Skin epidermis (tissue), 12 donors: Measurements from ENCODE around the gene PCP4.

Source experiments
- H3K27ac ChIP-seq, 21 experiments: fragments of 200-600 bp; sonication (generic) in 11 of 21; one replicate each; pipeline ENCODE4 v1.5.0; 2020; ENCODE audit warnings: mild to moderate bottlenecking in 3 of 21, inconsistent platforms in 2 of 21, moderate library complexity in 2 of 21
- H3K4me3 ChIP-seq, 7 experiments: fragments of 200-600 bp; sonication (generic) in 2 of 7; one replicate each; pipeline ENCODE4 v1.5.0; 2020; ENCODE audit warnings: inconsistent platforms in 2 of 7, mild to moderate bottlenecking in 2 of 7, moderate library complexity in 1 of 7

PCP4 gene

DNA sequence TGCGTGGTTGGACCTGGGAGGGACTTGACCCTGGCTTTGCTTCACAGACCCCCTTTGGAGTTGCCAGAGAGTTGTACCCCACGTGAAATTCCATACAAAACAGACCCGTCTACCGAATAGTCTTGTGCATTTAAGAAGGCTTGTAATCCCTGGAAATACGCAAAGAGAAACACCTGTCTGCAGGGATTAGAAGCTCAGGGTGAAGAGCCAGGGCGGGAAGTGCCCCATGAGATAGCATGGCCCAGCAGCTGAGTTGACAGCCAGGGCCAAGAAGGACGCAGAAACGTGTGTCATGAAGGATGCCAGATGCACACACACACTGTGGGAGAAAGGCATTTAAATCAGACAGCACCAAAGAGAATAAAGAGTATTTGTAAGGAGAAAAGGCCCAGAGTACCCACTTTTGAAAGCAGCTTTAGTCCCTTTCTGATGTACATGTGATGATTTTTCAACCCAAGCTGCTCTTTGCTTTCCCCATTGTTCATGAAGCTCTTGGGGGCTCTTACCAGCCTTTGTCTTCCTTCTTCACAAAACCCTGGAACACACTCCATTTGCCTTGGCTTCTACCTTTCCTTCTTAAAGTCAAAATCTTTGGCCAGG, 46.6 kb downstream of the PCP4 start:
- H3K27ac ChIP-seq, result no peak overlapping the region
- H3K4me3 ChIP-seq, result no peak overlapping the region

DNA sequence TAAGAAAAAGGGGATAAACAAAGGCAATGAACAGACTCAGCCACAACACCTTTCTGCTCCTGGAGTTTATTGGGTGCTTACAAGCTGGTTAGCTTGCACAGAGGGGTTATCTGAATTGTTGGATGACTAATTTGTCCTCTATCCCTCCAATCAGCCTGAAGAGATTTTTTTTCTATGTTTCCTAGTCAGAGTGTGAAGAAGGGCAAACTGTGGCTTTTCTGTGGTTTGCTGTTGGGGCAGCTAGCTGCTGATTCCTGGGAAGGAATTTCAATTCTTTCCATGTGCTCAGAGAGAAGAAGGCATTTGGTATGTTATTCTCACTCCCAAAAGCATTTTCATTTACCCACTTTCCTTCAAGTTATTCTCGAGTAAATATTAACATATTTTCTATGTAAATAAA, 48.6 kb downstream of the PCP4 start:
- H3K4me3 ChIP-seq, result no peak overlapping the region

DNA sequence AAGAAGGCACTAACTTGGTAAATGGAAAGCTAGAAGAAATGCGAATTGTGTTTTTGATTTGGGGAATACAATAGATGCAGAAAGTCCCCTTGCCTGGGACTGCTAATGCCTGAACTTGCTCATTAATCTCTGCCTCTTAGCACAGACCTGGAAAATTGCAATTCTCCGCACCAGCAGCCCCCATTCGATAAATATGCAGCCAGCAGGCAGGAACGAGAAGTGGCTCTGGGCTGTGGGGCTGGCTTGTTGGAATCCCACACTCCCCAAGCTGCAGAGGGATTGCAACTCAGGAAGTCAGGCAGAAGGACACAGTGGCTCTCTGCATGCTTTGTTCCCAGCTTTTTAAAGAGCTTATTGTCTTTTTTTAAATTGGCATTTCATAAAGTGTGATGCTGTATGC, 51.3 kb downstream of the PCP4 start:
- H3K4me3 ChIP-seq, result no peak overlapping the region
- no peak overlapping the region for H3K27ac ChIP-seq

More for the DNA sequence above, 48.6 kb downstream of the PCP4 start:
- H3K27ac ChIP-seq, result no peak overlapping the region

DNA sequence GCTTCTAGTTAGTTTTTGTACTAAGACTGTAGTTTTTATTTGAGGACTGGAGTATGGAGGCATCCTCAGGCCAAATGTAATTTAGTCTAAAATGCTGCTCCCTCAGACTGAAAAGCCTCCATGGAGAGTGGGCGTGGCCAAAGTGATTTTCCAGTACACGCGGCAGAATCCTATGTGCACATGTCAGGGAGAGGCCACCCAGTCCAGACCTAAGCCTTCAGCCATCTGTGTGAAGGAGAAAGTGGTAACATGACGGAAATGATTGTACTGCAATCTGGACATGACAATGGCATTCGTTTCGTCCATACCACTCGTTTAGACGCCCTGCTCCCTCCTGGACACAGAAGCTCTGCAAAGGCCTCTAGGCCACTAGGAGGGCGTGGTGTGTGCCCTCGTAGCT, 56.2 kb downstream of the PCP4 start:
- H3K4me3 ChIP-seq, result no peak overlapping the region
- H3K27ac ChIP-seq, result no peak overlapping the region

DNA sequence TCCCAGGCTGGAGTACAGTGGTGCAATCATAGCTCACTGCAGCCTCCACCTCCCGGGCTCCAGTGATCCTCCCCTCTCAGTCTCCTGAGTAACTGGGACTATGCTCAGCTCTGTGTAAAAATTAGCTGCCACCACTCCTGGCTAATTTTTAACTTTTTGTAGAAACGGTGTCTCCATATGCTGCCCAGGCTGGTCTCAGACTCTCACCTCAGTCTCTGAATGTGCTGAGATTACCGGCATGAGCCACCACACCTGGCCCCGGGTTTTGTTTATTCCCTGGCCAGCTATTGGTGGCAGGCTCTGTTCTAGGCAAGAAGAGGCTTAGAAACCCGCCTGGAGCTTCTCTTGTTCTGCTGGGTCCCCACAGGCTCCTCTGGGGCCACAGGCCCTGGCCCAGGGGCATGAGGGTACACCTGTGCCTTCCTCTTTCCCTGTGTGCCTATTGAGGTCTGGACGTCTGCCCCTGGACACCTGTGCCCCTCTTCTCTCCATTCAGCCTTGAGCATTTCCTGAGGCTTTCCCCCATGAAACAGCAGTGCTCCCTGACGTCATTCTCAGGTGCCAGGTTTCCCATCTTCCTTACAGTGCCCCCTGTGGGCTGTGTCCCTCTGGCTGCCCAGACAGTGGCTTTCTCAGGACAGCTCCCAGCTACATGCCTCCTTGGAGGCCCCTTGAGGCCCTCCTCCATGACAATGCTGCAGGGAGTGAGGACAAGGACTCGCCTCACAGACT, 57.5 kb downstream of the PCP4 start:
- Histone ChIP-seq H3K27ac (no peak overlapping the region), H3K4me3 (no peak overlapping the region)

DNA sequence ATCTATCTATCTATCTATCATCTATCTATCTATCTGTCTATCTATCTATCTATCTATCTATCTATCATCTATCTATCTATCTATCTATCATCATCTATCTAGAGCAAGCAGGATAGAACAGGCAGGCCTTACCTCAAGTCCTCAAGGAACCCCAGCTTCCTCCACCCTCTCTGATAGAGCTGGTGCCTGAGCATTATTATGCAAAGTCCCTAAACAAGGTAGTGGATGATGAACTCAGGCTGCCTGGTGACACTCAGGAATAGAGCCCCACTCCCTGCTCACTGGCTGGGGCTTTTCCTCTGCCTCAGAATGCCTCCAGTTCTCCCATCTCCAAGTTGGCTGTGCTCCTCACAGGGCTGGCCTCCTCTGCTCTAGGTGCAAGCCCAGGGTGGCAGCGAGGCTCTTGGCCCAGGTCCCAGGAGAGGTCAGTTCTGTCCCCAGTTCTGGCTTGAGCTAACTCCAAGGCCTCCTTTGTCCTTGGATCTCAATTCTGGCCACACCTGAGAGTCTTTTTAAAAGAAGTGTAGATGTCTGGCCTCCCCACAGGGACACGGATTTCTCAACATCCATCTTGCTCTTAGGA, 60.2 kb downstream of the PCP4 start:
- H3K27ac ChIP-seq, result no peak overlapping the region
- H3K4me3 ChIP-seq, result no peak overlapping the region

DNA sequence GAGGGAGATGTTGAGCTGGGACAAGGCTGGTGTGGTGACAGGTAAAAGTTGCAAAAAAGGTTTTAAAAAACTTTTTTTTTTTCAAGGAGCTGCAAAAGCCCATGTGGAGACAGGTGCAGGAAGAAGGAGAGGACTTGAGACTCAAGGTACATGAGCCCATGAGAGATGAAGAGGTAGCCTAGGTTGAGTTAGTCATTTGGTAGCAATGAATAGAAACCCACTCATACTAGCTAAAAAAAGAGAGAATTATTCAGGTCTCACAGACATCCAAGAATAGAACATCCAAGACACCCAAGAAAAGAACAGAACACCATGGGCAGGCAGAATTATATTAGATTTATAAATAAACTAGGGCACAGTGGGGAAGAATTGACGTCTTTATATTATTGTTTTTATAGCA, 65.1 kb downstream of the PCP4 start:
- H3K4me3 ChIP-seq, result no peak overlapping the region

DNA sequence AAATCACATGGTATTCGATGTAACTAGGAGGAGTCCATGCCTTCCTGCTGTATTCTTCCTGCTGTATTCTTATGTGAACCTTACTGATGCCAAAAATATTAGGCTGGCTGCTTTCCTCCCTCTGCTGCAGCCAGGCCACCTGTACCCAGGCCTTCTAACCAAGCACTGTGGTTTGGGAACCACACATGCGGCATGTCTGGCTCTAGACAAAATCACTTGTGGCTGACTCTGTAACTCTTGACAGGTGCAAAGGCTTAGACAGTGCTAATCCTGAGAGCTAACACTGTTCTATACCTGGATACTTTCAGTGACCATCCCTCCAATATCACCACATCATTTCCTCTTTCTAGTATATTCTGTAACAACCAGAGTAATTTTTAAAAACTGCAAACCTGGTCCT, 67.7 kb downstream of the PCP4 start:
- H3K4me3 ChIP-seq, result no peak overlapping the region
- no peak overlapping the region for H3K27ac ChIP-seq

More for the DNA sequence above, 65.1 kb downstream of the PCP4 start:
- H3K27ac ChIP-seq, result no peak overlapping the region

DNA sequence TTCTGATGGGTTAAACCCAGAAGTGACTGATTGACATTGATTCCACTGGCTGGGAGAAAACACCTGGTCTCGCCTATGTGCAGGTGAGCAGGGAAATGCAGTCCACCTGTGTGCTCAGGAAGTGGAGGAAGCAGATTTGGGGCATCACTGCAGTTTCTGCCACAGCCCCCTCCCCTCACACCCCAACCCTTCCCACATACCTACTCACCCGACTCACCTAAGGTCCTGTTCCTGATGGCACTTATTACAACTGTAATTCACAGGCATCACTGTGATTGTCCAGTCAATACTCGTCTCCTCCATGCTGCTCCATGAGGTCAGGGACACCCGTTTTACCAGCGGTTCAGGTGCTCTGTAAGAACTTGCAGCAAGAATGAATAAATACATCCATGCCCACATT, 68.5 kb downstream of the PCP4 start:
- Histone ChIP-seq H3K27ac (no peak overlapping the region), H3K4me3 (no peak overlapping the region)

DNA sequence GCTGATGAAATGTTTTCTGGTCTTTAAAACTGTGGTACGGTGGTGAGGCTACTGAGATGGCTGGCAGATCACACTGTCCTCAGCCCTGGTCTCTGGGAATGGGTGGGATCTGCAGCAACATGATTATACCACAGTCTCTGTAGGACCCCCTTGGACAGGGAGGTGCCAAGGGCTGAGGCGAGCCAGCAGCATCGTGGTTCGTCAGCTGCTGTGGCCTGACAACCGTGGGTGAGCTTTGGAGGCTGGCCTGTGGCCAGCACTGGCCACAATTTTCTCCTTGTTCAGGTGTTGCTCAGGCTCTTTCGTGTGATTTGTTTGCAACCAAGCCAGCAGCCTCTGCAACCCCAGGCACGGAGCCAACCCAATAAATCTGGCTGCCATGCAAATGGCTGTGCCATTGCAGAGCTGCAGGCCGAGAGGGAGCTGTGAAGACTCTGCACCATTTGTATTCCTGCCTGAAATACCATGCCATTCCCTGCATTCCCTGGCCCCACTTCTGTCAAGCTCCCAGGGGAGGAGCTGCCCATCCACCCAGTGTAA, 70.9 kb downstream of the PCP4 start:
- Histone ChIP-seq H3K27ac (no peak overlapping the region), H3K4me3 (no peak overlapping the region)

DNA sequence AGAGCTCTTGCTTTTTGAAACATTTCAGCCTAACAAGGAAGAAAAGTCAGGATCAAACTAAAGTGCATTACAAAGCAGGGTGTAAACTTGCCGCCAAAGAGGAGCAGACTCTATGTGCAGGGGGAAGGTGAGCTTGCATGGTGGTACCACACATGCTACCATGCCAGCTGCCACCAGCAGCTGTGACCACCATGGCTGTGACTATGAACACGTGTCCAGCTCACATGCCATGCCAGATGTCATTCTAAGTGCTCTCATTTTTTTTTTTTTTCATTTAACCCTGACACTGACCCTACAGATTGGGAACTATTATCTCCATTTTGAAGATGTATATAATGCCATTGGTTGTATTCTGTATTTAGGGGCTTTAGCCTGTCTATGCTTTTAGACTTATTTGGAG, 79.0 kb downstream of the PCP4 start:
- no peak overlapping the region for H3K4me3 ChIP-seq
- no peak overlapping the region for H3K27ac ChIP-seq

DNA sequence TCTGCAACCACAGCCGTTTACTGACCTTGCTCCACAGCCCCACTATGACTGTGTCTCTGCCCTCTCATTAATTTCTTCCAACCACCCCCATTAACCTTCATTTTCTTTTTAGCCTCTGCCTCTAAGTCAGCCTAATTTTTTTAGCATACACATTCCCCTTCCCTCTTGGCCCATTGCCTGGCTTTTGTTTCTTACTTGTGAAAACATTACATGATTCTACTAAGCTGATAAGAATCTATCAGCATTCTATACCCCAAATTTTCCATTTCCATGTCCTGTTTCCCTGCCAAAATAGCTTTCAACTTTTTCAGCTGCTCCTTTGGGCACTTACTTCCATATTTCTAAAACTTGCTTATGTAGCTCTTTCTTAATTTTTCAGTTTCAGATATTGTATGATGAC, 79.8 kb downstream of the PCP4 start:
- H3K4me3 ChIP-seq, result no peak overlapping the region
- no peak overlapping the region for H3K27ac ChIP-seq

DNA sequence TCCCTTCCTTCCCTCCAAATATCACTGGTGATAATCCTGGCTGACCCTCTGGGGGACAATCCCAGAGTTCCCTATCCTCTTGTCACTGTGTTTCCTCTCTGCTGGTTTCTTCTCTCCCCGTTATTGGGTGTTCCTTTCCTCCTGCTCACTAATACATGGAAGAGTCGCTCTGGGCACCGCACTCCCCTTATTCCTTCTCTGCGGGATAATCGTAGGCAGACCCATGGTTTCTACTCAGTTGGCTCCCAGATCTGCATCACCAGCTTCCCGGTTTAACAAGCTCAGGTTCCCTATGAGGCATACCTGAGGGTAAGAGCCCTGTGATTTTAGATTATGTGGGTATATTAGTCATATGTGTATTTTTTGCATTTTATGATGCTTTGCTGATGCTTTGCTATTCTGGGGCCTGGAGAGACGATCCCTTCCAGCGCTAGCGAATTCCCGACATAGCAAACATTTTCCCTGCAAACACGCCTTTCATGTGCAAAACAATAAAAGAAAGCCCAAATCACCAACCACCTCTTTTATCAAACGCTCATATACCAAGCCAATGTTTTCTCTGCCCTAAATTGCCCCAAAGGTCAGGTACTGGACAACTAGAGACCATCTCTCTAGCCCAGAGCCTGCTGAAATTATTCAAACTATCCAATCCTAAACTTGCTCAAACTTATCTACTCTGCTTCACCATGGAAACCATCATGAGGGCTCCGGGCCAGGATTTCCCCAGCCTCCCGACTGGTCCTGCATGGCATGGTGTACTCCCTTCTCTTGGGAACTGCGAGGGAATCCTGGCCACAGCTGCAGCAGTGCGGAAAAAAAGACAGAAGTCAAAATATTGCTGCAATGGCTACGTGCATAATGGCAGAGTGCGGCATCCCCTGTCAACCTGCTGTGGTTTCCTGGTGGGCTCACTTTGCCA, 84.2 kb downstream of the PCP4 start:
- Histone ChIP-seq H3K4me3 (no peak overlapping the region), H3K27ac (no peak overlapping the region)

DNA sequence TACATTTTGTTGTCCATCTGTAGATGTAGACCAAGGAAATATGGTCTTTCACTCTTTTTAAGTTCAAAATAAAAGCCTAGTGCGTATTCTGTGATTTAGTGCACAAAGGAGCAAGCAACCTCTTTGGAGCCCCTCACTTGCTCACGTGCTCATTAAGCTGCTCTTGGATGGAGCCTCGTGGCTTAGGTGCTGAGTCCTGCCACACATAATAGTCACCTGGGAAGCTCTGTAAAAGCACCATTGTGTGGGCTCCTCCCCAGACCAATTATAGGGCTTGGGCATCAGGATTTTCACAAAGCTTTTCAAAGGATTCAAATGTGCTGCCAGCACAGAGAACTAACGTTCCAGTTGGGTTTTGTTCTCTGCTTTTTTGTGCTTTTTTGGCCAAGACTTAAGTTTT, 85.0 kb downstream of the PCP4 start:
- no peak overlapping the region for H3K4me3 ChIP-seq
- no peak overlapping the region for H3K27ac ChIP-seq

DNA sequence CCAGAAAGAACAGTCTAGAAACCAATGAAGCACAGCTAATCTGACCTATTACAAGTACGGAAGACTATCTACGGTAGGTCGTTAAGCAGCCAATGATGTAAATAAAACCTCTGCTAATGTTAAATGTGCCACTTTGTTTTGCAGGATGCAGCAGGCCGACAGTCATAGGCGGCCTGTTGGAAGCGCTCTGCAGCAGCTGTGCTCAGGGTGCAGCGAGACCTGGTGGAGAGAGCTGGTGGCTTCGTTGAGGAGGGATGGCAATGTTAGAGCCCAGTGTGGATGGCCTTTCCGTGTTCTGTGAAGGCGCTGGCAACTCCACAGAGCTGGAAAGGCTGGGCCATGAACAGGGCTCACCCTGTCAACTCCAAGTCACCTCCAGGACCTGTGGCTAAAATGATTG, 87.3 kb downstream of the PCP4 start:
- H3K4me3 ChIP-seq, result no peak overlapping the region

DNA sequence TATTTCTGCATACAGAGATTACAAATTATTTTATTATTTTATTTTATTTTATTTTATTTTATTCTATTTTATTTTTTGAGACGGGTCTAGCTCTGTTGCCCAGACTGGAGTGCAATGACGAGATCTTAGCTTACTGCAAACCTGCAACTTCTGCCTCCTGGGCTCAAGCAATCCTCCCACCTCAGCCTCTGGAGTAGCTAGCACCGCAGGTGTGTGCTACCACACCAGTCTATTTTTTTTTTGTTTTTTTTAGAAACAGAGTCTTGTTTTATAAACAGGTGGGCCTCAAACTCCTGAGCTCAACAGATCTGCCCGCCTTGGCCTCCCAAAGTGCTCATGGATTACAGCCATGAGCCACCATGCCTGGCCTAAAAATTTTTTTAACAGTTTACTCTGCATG, 88.1 kb downstream of the PCP4 start:
- H3K4me3 ChIP-seq, result no peak overlapping the region
- no peak overlapping the region for H3K27ac ChIP-seq

More for the DNA sequence above, 87.3 kb downstream of the PCP4 start:
- H3K27ac ChIP-seq, result no peak overlapping the region

DNA sequence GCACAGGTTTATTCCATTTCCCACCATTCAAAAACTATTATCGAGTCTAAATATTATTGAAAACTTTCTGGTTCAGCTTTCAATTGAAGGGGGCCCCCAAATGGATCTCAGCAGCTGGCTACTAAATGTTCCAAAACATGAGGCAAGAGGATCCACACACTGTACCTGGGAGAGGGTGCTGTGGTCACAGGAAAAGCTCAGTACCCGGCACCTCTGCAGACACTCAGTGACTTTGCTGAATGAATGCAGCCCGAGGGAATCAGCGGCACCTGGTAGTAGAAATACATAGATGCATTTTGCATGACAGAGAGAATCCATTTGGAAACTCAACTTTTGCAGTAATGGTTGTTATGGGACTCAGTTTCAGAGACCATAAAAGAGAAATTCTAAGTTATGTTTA, 89.3 kb downstream of the PCP4 start:
- Histone ChIP-seq H3K4me3 (no peak overlapping the region), H3K27ac (no peak overlapping the region)

DNA sequence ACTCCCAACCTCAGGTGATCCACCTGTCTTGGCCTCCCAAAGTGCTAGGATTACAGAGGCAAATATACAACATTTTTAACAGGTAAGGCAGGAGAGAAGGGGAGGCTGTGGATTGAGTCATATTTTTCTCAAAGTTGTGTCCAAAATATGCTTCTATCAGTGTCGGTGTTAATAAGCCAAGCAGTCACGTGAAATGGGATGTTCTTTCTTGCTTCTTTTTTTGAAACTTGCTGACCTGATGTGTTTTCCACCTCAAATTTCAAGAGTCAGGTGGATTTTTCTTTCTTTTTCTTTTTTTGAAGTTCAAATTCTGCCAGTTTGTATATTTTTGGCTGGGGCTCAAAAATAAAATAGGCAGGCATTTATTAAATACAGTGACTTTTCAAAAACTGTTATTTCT, 91.5 kb downstream of the PCP4 start:
- Histone ChIP-seq H3K4me3 (no peak overlapping the region), H3K27ac (no peak overlapping the region)

DNA sequence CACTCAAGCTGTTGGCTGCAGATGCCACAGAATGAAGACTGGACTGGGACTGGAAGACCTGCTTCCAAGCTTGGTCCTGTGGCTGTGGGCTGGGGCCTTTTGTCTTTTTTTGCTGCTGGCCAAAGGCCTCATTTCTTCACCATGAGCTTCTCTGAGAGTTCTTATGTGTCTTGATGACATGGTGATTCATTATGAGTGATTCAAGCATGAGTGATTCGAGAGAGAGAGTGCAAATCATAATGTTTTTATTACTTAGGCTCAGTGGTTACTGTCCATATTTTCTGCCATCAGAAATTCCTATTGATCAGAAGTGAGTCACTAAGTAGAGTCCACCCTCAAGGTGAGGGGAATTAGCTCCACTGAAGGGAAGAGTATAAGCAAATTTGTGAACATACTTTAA, 94.0 kb downstream of the PCP4 start:
- H3K27ac ChIP-seq, result no peak overlapping the region
- H3K4me3 ChIP-seq, result no peak overlapping the region

DNA sequence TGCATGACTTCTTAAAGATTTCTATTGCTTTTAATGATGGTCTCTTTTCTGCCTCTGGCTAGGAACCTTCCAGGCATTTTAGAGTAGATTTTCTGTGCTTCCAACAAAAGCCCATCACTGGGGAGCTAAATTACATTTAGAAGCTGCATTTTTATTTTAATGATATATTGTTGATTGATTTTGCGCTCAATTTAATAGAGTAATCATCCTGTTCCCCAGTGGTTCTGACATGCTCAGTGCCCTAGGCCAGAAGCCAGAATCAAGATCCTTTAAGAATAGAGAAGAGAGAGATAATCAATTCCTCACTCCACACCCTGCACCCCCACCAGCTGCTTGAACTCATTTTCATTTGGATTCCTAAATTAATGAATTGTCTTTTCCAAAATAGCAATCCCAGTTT, 97.8 kb downstream of the PCP4 start:
- Histone ChIP-seq H3K4me3 (no peak overlapping the region), H3K27ac (no peak overlapping the region)
